ENCODE data around the gene ACSL3.
"Not testable (repeated sequence)": the region's sequence is repeated elsewhere in the genome, so short reads cannot be mapped to it uniquely, and the experiment has no call there.

The ACSL3 gene

GRCh38 chr2:222851956-222852617 lies 8.7 kb upstream of the ACSL3 start:
- peak; percentile 11 for DNase-seq (ENCODE audit: low read depth, low spot score)

GRCh38 chr2:222854773-222855700 lies 5.8 kb upstream of the ACSL3 start:
- no peak for DNase-seq (ENCODE audit: low read depth, low spot score)

DNA sequence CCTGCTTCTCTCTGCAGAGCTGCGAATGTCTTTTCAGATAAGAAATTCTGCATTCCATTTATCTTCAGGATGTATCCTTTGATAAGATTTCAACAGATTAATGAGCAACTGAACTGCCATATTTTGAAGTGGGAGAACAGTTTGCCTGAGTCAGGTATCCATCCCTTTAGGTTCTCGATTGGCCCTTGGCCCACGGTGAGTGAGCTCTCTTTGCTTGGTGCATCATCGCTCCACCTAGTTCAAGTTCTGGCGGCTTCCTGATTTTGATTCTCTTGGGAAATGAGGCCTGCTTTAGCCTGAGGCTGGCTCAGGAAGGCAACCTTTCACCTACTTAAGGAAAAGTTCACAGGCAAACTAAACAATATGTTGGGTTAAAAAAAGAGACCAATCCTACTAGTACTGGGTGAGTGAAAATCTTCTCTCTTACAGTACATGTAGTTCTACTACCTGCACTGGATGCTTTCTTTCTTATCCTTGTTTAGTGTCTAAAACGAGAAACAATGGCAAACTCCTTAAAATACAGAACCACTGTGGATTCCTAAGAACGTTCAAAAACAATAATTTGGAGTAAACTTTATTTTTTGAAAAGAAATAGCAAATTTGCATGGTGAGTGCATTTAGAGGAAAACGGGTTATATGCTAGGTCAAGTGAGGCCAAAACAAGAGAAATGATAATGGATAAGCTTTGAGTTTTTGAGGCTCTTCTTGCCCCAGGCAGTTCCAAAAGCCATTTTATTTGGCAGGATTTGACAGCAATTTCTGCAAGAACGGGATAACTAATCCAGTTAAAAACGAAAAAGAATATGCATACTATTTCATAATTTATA lies 837 bp upstream of the ACSL3 start:
- peak; percentile 47 for DNase-seq (ENCODE audit: low read depth, low spot score)

DNA sequence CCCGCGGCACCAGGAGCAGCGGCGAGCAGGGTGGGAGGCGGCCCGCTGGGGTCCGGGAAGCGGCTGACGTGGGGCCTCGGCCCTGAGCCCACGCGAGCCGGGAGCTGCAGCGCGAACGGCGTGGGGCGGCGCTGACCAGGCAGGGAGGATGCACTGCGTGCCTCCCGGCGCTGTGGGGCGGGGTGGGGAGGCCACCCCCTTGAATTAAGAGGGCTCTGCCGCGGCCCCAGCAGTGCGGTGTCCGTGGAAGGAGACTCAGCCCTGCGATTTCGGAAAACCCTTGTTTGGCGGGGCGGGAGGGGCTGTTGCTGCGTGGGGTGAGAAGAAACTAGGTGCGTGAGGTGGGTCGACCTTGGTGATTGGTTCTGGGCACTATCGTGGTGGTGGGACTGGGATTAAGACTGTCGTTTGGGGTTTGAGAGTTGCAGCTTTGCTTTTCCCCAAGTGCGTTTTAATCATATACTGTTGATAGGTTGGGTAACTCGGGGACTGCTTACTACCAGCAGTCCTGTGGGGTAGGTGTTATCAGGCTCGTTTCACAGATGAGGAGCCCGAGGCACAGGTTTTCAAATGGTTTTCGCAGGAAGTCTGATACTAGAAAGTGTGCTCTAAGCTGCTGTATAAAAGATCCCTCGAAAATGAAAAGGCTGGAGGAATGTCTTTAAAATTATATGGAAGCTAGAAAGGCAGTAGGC lies 722 bp downstream of the ACSL3 start:
- DNase-seq (ENCODE audit: low read depth, low spot score): no peak

DNA sequence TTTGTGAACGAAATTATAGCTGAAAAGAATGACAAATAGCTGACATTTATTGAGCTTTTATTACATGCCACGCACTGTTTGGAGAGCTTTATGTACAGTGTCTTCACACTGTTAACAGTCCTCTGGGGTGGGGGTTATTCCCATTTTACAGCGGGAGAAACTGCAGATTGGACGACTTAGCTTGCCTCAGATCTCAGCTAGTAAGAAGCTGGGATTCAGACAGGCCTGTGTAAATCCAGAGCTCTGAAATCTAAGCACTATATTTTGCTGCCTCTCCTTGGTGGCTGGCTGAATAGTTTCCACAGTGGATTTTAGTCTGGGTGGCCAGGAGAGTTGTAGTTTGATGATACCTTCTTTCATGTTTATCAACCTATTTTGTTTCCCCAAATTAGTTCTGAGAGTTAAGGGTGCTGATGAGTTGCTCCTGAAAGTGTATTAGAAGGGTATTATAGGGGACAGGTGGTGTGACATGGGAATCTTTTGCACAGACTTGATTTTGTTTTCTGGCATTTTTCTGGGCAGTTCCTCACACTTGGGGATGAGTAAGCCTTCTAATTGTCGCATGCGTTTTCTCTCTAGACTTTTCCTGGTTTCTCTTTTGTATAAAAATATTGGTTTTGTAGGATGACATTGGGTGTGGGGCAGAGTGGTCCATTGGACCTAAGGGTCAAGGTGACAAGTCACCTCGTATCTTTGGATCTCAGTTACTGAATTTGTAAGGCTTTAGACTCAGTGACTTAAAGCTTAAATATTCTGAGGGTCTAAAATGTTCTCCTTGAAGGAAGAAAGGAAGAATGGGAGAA lies 1.5 kb downstream of the ACSL3 start:
- DNase-seq (ENCODE audit: low read depth, low spot score): peak; percentile 59

- no peak for DNase-seq (ENCODE audit: low read depth, low spot score)
These were observed 2.2 kb downstream of the ACSL3 start for GRCh38 chr2:222862909-222863544.

DNA sequence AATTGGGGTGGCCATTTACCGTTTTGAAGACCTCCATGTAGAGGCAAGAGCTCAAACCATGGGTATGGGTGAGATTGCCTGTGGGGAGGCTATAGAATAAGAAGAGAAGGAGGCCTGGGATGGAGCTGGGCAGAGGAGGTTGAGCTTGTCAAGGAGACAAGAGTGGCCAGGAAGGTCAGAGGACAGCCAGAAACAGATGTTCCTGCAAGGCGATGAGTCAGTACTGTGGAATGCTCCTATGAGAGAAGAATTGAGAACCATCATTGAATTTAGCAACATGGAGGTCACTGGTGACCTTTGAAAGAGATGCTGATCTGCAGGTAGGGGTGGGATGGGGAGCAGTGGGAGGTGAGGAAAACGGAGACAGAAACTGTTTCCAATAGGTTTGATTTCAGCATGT lies 3.5 kb downstream of the ACSL3 start:
- DNase-seq (ENCODE audit: low read depth, low spot score): no peak

- no peak for DNase-seq (ENCODE audit: low read depth, low spot score)
These were observed 4.5 kb downstream of the ACSL3 start for GRCh38 chr2:222865301-222865700.

GRCh38 chr2:222866358-222866960 lies 5.6 kb downstream of the ACSL3 start:
- no peak for DNase-seq (ENCODE audit: low read depth, low spot score)

DNA sequence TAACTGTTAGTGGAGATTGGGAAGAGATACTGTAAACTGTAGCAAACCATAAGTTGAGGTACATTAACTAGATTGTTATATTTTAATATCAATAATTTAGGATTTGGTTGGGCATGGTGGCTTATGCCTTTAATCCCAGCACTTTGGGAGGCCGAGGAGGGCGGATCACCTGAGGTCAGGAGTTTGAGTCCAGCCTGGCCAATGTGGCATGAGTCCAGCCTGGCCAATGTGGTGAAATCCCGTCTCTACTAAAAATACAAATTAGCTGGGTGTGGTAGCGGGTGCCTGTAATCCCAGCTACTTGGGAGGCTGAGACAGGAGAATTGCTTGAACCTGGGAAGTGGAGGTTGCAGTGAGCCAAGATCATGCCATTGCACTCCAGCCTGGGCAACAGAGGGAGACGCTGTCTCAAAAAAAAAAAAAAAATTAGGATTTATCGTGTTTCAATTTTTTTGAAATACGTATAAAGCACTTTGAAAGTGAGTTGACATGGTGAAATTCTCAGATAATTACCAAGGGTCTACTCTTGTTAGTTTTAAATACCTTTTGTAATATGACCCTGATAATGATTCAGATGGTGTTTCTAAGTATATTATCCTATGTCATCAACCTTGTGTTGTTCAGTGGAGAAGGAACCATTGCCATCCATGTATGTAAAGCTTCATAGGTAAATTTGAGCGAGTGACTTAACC lies 7.9 kb downstream of the ACSL3 start:
- DNase-seq (ENCODE audit: low read depth, low spot score): not testable (repeated sequence)

DNA sequence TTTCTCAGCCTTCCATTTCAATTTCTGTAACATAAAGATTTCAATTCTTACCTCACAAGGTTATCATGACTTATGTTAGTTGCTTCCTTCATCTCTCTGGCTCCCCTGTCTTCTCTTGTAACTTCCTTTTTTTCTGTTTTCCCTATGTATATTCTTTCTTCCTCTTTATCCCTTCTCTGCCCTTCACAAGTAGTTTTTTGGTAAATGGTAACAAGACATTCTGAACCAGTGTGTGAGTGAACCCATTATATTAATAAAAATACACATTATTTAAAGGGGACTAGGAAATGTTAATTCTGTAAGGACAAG lies 8.4 kb downstream of the ACSL3 start:
- DNase-seq (ENCODE audit: low read depth, low spot score): no peak

- no peak for DNase-seq (ENCODE audit: low read depth, low spot score)
These were observed 10.5 kb downstream of the ACSL3 start for GRCh38 chr2:222871291-222871690.

DNA sequence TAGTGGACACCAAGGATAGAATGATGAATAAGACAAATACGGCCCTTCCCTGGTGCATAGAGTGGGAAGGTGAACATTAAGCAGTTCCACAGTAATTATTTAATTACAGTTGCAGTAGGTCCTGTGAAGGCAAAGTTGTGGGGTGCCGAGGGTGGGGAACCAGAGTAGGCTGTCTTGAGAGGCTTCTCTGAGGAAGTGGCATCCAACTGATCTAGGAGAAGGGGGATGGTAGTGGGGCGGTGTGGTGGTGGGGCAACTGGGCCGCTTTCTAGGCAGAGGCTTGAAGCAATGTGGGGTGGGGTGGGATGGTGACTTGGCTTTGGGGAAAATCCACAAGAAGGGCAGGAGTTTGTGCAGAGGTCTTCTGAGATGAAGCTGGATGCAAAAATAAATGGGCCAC lies 11.7 kb downstream of the ACSL3 start:
- DNase-seq (ENCODE audit: low read depth, low spot score): no peak

- no peak for DNase-seq (ENCODE audit: low read depth, low spot score)
These were observed 14.6 kb downstream of the ACSL3 start for GRCh38 chr2:222875482-222875881.

- DNase-seq (ENCODE audit: low read depth, low spot score): no peak
These were observed 16.1 kb downstream of the ACSL3 start for GRCh38 chr2:222876947-222877346.

GRCh38 chr2:222877556-222878300 lies 16.9 kb downstream of the ACSL3 start:
- no peak for DNase-seq (ENCODE audit: low read depth, low spot score)

DNA sequence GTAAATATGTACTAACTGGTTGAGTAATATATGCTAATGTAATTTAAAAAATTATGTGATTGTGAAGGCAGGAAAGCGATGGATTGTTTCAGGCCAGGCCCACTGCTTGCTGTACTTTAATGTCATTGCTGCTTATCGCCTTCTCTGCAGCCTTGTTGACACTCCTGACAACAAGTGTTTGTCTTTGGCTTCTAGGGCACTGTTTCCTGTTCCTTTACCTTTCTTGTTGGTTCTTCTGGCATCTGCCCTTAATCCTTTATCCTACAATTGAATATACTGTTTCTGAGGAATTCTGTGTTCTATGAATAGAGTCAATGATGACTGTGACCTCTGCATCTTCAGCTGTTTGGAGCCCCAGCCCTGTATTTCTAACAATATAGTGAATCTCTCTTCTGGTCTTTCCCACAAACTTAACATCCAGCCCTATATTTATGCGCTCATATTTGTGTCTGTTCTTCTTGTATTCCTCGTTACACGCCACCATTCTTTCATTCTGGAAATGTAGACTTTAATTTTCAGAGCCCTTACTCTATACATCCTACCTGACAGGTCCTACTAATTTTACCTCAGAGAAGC lies 17.6 kb downstream of the ACSL3 start:
- no peak for DNase-seq (ENCODE audit: low read depth, low spot score)

GRCh38 chr2:222878877-222879603 lies 18.2 kb downstream of the ACSL3 start:
- peak; percentile 49 for DNase-seq (ENCODE audit: low read depth, low spot score)

Measured in astrocyte of the hippocampus (primary cell).